ENCODE measurements around the gene PHACTR3. TPM values are rescaled to one million over a fixed set of nuclear protein-coding genes. Genes with fewer than 3 reads are reported as not detected.

The PHACTR3 gene
- total RNA-seq, 1 donor from 2014 or later: 1.1 TPM

GRCh38 chr20:59683181-59683580, 78.8 kb downstream of the PHACTR3 start:
- Mint-ChIP-seq H3K36me3 (ENCODE audit: insufficient read depth) (peaks cover 1% of the 10 kb centered on the region), H3K27me3 (peaks cover 9% of the 10 kb centered on the region)
- no peak for TF ChIP-seq CTCF (IDR thresholded peaks at IDR 0.05; ENCODE audit: unreplicated experiment)

GRCh38 chr20:59684685-59685242, 80.4 kb downstream of the PHACTR3 start:
- Mint-ChIP-seq H3K36me3 (ENCODE audit: insufficient read depth) (peaks cover 1% of the 10 kb centered on the region), H3K9me3 (ENCODE audit: low read depth) (peaks cover 9% of the 10 kb centered on the region), H3K27ac (no peak overlapping the region), H3K4me1 (ENCODE audit: low read depth) (no peaks in the 10 kb centered on the region), H3K4me3 (ENCODE audit: low read depth) (no peak overlapping the region), H3K27me3 (peaks cover 3% of the 10 kb centered on the region)
- DNase-seq (ENCODE audit: low spot score, unreplicated experiment): no peak
- TF ChIP-seq CTCF (IDR thresholded peaks at IDR 0.05; ENCODE audit: unreplicated experiment): no peak

More at GRCh38 chr20:59683181-59683580, 78.8 kb downstream of the PHACTR3 start:
- Mint-ChIP-seq H3K9me3 (ENCODE audit: low read depth) (peaks cover 13% of the 10 kb centered on the region), H3K4me3 (ENCODE audit: low read depth) (no peak overlapping the region), H3K27ac (no peak overlapping the region), H3K4me1 (ENCODE audit: low read depth) (no peaks in the 10 kb centered on the region)
- DNase-seq (ENCODE audit: low spot score, unreplicated experiment): no peak

- no peak overlapping the region for H3K4me3 Mint-ChIP-seq (ENCODE audit: low read depth)
- H3K4me1 Mint-ChIP-seq (ENCODE audit: low read depth): no peaks in the 10 kb centered on the region
- peaks cover 1% of the 10 kb centered on the region for H3K36me3 Mint-ChIP-seq (ENCODE audit: insufficient read depth)
- H3K9me3 Mint-ChIP-seq (ENCODE audit: low read depth): peaks cover 4% of the 10 kb centered on the region
- H3K27me3 Mint-ChIP-seq: no peaks in the 10 kb centered on the region
- no peak for TF ChIP-seq CTCF (IDR thresholded peaks at IDR 0.05; ENCODE audit: unreplicated experiment)
- no peak for DNase-seq (ENCODE audit: low spot score, unreplicated experiment)
- no peak overlapping the region for H3K27ac Mint-ChIP-seq
Measured at GRCh38 chr20:59686404-59687346, 82.3 kb downstream of the PHACTR3 start.

GRCh38 chr20:59688356-59688755, 84.0 kb downstream of the PHACTR3 start:
- Mint-ChIP-seq H3K27ac (no peak overlapping the region), H3K27me3 (no peaks in the 10 kb centered on the region), H3K36me3 (ENCODE audit: insufficient read depth) (no peaks in the 10 kb centered on the region), H3K4me1 (ENCODE audit: low read depth) (no peaks in the 10 kb centered on the region), H3K4me3 (ENCODE audit: low read depth) (no peak overlapping the region), H3K9me3 (ENCODE audit: low read depth) (no peaks in the 10 kb centered on the region)
- DNase-seq (ENCODE audit: low spot score, unreplicated experiment): no peak
- TF ChIP-seq CTCF (IDR thresholded peaks at IDR 0.05; ENCODE audit: unreplicated experiment): no peak

GRCh38 chr20:59688999-59689398, 84.7 kb downstream of the PHACTR3 start:
- Mint-ChIP-seq H3K4me1 (ENCODE audit: low read depth) (no peaks in the 10 kb centered on the region), H3K9me3 (ENCODE audit: low read depth) (no peaks in the 10 kb centered on the region), H3K27ac (no peak overlapping the region), H3K27me3 (no peaks in the 10 kb centered on the region), H3K4me3 (ENCODE audit: low read depth) (no peak overlapping the region), H3K36me3 (ENCODE audit: insufficient read depth) (no peaks in the 10 kb centered on the region)
- DNase-seq (ENCODE audit: low spot score, unreplicated experiment): no peak
- TF ChIP-seq CTCF (IDR thresholded peaks at IDR 0.05; ENCODE audit: unreplicated experiment): no peak

All from progenitor cell of endocrine pancreas (in vitro differentiated cells).